ENCODE results near the gene ARHGAP42. TPM values are rescaled to one million over a fixed set of nuclear protein-coding genes. Genes with fewer than 3 reads are reported as not detected.
"Not testable (repeated sequence)": the region's sequence is repeated elsewhere in the genome, so short reads cannot be mapped to it uniquely, and the experiment has no call there.

Gene ARHGAP42
- total and polyA plus RNA-seq, 2 of the 4 experiments (the other 2 are of a cell fraction) = 2.9 to 7.3 TPM

DNA sequence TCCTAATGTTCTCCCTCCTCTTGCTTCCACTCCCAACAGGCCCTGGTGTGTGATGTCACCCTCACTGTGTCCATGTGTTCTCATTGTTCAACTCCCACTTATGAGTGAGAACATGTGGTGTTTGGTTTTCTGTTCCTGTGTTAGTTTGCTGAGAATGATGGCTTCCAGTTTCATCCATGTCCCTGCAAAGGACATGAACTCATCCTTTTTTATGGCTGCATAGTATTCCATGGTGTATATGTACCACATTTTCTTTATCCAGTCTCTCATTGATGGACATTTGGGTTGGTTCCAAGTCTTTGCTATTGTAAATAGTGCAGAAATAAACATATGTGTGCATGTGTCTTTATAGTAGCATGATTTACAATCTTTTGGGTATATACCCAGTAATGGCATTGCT lies 326.6 kb downstream of the ARHGAP42 start:
- BruUV-seq (replicated peaks); dilution Hi-C loops (cut with HindIII; ENCODE audit: low sequenced_read_pairs, unreplicated experiment): not testable (repeated sequence)

More for the DNA sequence above, 326.6 kb downstream of the ARHGAP42 start:
- H2AK9ac ChIP-seq (replicated peaks; ENCODE audit: low read depth, low read length, poor library complexity); H4K5ac ChIP-seq (ENCODE audit: low read depth, low read length); H3K4ac ChIP-seq (ENCODE audit: low read depth, low read length); H2AFZ ChIP-seq (replicated peaks; ENCODE audit: low read length, poor library complexity); H3K23ac ChIP-seq (ENCODE audit: low read depth, low read length); H2BK120ac ChIP-seq (ENCODE audit: low read depth, low read length); H2AK5ac ChIP-seq (ENCODE audit: low read depth, low read length); H3K9me1 ChIP-seq (ENCODE audit: insufficient read depth, low read length); H3K27me3 ChIP-seq (ENCODE audit: control insufficient read depth, insufficient read depth, low read length); H3K9me3 ChIP-seq (ENCODE audit: control insufficient read depth, insufficient read depth, low read length); ATAC-seq (ENCODE audit: low read depth); CTCF ChIA-PET; in situ Hi-C loops (cut with MboI; ENCODE audit: low sequenced_read_pairs); H3K79me1 ChIP-seq (ENCODE audit: low read depth in 1 of 2, low read length in 2 of 2); H4K20me1 ChIP-seq (ENCODE audit: insufficient read depth, low read length); H2BK15ac ChIP-seq (ENCODE audit: low read depth, low read length); H3K36me3 ChIP-seq (ENCODE audit: control insufficient read depth, insufficient read depth, low read length); H4K91ac ChIP-seq (ENCODE audit: insufficient read depth, low read depth, low read length); H3K18ac ChIP-seq (ENCODE audit: low read depth, low read length); POLR2A ChIA-PET (ENCODE audit: unreplicated experiment); H4K8ac ChIP-seq (ENCODE audit: low read depth in 2 of 2, low read length in 2 of 2); H3K14ac ChIP-seq (replicated peaks; ENCODE audit: low read depth, low read length); DNase-seq; H3K4me2 ChIP-seq (ENCODE audit: low read depth, low read length); H3K56ac ChIP-seq (ENCODE audit: extremely low read depth, insufficient read depth, low read length); H3K4me1 ChIP-seq (ENCODE audit: control insufficient read depth, insufficient read depth, low read length); H2BK5ac ChIP-seq (ENCODE audit: low read depth, low read length, poor library complexity, severe bottlenecking); intact Hi-C loops (cut with micrococcal nuclease); H2BK20ac ChIP-seq (ENCODE audit: low read depth, low read length); H3K4me3 ChIP-seq (ENCODE audit: insufficient read depth, low read depth, low read length); H3K9ac ChIP-seq (ENCODE audit: low read depth, low read length); H3K27ac ChIP-seq (ENCODE audit: insufficient read depth, low read length): not testable (repeated sequence)

All from IMR-90 (cell line).